Dedifferentiated amniotic fluid mesenchymal stem cell (primary cell): Measurements from ENCODE around the gene SLC2A5.
"Not testable (repeated sequence)": the region's sequence is repeated elsewhere in the genome, so short reads cannot be mapped to it uniquely, and the experiment has no call there.

Experiments used
- DNase-seq: peaks from one replicate; pipeline ENCODE4 v3.0.0-alpha.2; 2016; ENCODE audit errors: extremely low spot score

The SLC2A5 gene

DNA sequence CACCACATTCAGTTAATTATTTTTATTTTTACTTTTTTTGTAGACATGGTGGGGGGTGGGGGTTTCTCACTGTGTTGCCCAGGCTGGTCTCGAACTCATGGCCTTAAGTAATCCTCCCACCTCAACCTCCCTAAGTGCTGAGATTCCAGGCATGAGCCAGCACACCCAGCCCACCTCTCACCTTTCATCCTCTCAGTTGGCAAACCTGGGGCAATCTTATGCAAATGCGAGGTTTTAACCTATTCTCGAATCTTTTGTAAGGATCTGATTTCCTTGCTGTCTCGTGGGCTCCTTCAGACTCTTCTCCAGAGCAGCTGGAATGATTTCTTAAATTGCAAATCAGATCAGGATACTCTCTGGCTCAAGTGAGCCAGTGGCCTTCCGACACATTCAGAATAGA lies 36.1 kb downstream of the SLC2A5 start:
- DNase-seq, result no peak

DNA sequence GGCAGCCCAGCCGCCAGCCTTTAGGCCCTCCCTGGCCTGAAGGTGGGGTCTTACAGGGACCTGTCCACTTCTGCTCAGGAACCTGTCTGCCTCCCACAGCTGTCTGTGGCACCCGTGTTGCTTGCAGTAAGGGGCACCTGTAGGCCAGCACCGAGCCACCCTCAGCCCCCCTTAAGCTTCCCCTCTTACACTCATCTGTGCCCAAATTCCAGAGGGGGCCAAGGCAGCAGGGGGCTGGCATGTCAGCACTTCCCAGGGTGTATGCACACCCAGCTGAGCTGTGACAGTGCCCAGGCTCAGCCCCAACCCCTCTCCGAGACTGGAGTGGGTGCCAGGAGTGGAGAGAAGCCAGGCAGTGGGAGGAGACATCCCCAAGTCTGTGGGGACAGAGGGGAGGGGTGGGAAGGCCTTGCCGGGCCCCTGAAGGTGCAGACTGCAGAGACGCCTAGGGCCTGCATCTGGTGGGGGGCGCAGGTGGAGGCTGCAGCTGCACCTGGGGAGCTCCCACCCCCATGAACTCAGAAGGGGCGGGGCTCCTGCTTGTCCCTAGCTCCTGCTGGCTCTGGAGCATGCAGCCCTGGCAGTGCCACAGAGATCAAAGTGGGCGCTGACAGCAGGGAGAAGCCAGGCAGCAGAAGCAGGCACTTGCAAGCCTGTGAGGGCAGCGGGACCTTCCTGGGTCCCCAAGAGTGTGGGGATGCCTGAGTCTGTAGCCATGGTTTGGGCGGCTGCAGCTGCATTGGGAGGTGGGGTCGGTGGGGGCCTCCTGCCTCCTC lies 37.8 kb downstream of the SLC2A5 start:
- DNase-seq, result no peak

DNA sequence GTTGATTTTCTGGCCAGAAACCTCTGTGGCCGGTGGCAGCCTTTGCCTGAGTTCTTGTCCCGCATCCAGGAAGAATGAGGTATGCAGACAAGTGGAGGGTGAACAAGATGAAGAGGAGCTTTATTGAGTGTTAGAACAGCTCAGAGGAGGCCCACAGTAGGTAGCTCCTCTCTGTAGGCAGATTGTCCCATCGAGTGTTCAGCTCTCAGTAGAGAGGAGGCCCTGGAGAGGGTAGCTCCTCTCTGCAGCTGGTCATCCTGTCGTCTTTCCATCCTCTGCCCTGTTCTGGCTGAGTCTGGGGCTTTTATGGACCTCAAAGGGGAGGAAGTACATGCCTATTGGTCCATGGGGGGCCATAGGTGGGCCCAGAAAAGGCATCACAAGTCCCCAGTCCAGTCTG lies 38.4 kb downstream of the SLC2A5 start:
- not testable (repeated sequence) for DNase-seq

DNA sequence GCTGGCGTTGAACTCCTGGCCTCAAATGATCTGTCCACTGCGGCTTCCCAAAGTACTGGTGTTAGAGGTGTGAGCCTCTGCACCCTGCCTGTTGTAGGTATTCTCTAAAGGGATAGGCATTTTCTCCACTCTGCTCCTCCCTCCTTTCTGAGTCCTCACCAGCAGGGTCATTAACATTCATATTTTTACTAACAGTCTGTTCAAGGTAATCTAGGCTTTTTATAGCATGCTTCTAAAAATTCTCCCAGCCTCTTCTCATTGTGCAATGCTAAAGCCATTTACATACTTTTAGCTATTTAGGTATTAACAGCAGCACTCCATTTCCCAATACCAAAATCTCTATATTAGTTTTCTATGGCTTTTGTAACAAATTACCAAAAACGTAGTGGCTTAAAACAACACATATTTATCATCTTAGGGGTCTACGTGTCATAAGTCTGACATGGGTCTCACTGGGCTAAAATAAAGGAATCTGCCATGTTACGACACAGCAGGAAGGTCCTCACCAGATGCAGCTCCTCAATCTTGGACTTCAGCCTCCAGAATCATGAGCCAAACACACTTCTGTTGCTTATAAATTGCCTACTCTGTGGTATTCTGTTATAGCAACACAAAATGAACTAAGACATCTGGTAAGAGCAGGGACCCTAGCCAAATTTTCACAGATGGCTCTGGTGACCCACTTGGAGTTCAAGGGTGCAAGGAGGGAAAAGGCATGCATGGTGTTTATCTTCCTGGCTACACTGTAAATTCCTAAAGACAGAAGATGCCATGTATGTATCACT lies 40.3 kb downstream of the SLC2A5 start:
- DNase-seq, result no peak

DNA sequence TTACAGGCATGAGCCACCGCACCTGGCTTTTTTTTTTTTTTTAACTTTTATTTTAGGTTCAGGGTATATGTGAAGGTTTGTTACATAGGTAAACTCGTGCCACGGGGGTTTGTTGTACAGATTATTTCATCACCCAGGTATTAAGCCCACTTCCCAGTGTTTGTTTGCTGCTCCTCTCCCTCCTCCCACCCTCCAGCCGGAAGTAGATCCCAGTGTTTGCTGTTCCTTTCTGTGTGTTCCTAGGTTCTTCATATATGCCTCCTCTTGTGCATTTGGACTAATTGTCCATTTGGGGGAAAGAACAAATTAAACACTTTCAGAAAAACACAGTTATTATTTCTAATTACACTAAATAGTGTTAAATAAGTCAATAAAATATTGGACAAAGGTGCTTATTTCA lies 42.1 kb downstream of the SLC2A5 start:
- no peak for DNase-seq

DNA sequence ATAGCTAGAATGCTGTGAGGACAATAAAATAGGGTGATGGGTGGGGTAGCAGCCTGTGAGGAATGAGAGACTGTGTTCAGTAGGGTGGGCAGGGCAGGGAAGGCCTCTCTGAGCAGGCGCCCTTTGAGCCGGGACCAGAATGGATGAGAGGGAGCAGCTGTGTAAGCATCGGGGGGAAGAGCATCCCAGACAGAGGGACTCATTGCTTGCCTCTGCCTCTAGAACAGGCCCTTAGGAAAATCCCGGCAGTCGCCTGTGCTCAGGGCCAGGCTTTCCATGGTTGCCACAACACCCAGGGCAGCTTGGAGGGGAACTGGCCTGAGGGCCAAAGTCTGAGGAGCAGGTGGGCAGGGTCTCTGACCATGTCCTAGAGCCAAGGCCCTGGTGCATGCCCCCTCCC lies 44.0 kb downstream of the SLC2A5 start:
- DNase-seq, result no peak

DNA sequence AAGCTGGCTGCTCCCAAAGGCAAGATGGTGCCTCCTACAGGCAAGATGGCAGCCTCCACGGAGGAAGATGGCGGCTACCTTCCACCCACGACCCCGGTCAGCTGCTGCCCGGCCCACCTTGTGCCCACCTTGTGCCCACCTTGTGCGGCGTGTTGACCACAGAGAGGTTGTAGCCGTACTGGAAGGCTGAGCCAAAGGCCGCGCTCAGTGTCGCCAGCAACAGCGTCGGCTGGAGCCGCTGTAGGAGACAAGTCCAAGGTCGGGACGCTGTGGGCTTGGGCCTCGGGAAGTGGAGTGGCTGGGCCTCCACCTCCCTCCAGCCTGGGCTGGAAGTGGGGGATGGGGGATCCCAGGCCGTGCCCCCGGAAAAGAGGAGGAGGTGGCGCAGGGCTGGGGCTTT lies 44.6 kb downstream of the SLC2A5 start:
- DNase-seq, result no peak

DNA sequence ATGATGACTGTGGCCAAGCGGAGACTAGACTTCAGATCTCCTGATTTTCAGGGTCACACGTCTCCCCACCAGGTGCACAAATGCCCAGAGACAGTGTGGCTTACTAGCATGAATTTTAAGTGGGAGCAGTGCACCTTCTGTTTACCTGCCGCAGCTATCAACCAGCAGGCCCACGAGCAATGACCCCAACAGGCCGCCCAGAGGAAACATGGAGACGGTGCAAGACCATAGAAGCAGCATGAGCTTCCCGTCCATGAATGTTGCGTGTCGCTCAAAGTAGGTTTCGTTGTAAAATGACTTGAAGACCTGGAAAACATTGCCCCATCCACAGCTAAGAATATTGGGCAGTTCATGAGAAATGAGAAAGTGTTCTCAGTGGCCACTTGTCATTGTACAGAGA lies 46.7 kb downstream of the SLC2A5 start:
- DNase-seq, result no peak

DNA sequence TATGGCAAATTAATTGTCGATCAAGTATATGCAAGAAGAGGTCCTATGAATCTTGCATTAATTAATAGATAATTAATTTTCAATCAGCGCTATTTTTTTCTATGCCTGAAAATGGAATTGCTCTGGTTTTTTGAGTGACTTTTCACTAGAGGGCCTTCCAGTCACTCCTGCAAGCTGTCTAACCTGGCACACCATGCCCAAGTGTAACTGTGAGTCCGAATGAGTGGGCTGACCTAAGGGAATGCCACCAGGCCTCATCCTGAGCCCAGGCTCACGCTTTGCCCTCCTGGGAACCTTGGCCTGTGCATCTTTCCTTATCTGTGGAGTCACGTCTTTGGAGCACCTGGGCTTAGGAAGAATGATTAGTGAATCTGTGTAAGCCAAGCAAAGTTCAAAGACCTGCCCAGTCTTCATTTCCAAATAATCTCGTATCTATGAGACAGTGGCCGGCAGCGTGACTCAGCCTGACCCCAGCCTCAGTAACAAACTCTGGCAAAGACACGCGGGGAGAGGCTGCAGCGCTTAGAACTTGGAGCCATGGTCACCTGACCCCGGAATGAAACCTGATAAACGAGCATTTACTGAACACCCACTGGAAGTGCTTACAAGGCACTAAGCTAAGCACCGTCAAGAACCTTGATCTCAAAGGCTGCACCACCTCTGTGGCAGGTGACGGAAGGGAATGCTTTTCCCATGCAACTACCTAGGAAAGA lies 47.3 kb downstream of the SLC2A5 start:
- not testable (repeated sequence) for DNase-seq

DNA sequence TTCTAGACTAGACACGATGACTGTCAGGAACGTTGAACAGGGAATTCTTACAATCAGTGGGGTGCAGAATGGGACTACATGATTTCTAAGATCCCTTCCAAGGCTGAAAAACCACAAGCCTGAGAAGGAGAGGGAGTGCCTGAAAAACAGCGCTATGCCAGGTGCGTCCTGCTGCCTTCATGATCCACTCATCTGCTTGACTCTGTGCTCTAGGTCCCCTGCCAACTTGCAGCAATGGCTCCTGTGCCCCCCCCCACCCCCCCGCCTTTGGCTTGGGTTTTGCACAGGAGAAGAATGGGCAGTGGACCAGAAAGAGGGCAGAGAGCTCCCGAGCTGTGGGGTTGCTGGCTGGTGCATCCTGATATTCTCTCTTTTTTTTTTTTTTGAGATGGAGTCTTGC lies 49.1 kb downstream of the SLC2A5 start:
- no peak for DNase-seq

DNA sequence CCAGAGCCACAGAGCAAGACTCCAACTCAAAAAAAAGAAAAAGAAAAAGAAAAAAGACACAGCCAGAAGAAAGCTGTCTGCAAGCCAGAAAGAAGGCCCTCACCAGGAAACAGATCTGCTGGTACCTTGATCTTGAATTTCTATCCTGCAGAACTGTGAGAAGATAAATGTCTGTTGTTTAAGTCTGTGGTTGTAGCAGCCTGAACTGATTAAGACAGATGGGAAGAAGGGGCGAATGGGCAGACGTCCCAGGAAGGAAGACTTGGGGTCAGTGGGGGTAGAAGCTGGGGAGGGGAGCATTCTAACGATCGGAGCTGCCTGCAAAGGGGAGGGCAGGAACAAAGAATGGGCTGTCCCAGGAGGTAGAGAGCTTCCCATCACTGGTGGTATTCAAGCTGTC lies 49.5 kb downstream of the SLC2A5 start:
- no peak for DNase-seq

DNA sequence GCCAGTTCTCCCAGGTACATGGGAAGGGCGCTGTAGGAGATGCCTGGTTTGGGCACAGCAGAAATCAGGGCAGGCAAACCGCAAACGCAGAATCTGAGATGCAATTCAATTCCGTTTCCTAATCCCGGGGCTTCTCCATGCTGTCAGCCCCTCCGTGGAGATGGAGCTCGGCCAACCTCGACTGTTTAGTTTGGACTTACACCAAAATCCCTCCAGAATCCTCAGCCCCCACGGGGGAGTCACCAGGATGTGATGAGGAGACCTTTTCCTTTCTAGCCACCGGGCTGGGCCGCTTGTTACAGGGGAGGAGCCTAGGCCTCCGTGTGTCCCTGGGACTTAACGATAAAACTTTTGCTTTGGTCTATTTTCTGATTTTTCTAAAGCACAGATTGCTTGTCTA lies 51.1 kb downstream of the SLC2A5 start:
- DNase-seq, result no peak

DNA sequence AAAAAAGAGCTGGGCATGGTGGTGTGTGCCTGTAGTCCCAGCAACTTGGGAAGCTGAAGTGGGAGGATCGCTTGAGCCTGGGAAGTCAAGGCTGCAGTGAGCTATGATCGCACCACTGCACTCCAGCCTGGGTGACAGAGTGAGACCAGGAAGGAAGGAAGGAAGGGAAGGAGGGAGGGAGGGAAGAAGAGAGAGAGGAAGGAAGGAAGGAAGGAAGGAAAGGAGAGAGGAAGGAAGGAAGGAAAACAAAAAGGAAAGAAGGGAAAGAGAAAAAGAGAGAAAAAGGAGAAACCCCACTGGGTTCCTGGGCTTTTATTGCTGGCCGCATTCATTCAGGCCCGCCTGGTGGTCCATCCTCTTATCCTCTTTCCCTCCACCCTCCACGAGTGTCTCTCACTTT lies 53.0 kb downstream of the SLC2A5 start:
- no peak for DNase-seq

DNA sequence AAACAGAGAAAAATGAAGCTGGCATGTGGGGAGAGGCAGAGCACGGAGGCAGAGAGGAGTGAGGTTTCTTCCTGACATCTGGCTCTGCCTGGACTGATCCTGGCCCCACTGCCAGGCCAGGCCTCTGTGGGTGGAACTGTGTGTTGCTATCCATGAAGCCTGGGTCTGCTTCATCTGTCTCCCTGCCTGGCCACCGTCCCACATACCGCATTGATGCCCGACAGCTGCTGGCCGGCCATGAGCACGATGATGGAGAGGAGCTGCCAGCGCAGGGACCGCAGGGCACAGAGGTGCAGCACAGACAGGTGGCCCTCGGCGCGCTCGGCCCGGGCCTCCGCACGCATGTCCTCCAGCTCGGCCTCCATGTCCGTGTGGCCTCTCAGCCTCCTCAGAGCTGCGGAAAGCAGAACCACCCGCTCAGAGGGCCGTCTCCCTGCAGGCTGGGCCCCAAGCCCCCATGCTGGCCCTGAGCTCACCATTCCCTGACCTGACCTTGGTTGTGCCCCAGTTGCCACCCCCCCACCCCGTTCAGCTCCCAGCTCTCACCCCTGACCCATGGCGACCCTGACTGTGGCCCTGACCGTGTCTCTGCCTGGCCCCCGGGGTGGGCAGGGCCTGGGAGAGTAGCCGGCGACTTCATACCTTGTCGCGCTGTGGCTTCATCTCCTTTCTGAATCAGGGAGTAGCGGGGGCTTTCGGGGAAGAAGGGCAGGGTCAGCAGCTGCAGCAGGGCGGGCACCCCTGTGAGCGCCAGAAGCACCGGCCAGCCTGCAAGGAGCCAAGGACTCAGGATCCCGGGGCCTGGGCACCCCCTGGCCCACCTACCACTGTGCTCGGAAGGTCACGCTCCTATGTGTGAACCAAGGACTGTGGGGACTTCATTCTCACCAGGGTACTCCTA lies 54.7 kb downstream of the SLC2A5 start:
- no peak for DNase-seq

DNA sequence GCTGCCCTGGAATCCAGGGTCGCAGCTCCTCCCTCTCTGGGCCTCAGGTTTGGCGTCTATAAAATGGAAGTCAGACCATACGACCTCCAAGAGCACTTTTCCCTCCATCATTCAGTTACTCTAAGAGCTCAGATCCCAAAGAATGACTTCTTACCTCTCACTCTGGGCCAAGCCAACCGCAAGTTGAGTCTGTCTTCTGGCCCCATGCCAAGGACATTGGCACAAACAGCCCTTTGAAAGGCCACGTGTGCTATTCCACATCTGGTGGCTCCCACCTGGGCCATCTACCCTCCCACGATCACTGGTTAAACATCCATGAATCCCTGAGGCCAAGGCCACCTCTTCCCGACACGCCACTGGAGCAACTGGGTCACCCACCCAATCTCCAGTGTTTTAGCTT lies 55.6 kb downstream of the SLC2A5 start:
- DNase-seq, result no peak

DNA sequence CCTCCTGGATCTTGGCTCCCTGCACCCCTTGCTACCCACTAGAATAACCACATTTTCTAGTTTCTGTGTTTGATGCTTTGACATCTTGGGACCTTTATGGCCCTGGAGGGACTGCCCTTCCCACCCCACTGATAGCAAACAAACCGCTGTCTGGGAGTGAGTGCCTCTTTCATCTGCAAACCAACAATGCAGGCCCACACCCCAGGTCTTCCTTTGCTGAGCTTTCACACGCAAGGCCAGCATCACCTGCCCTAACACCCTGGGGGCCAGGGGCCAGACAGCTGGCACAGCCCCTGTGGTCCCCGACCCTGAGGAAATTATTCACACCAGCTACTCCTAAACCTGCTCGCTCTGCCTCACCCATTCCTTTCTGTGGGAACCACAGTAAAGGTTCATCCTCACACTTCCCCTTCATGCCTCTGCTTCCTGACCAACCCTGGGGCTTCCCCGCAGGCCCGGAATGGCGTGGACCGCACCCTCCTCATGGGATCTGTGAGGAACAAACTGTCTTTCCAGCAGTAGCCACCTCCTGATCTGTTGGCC lies 58.6 kb downstream of the SLC2A5 start:
- DNase-seq, result no peak

DNA sequence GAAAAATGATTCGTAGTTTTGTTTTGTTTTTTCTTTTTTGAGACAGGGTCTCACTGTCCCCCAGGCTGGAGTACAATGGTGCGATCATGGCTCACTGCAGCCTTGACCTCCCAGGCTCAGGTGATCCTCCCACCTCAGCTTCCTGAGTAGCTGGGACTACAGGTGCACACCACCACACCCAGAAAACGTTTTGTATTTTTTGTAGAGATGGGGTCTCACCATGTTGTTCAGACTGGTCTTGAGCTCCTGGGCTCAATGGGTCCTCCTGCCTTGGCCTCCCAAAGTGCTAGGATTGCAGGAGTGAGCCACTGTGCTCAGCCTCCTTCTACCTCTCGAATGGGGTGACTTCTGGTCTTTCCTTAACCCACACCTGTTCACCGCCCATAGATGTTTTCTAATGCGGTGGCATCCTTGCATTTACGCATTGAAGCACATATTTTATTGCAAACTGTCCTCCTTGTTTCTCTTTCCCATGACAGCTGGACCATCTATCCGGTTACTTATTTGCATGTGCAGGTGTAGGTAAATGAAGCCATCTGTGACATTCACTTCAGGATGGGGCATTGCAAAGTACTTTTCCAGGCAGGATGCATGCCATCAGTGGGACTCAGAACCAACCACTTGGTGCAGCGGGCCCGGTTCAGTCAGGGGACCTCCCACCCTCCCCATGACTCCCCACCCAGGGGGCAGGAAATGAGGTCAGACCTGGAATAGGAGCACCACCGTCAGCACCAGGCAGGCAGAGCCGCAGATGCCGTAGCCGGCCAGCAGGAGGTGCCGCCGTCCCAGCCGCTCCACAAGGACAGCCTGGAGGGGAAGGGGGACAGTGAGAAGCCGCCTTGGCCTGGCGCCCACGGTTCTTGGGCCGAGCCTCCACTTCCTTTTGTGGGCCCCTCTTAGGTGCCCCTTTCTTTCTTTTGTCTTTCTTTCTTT lies 59.7 kb downstream of the SLC2A5 start:
- no peak for DNase-seq

DNA sequence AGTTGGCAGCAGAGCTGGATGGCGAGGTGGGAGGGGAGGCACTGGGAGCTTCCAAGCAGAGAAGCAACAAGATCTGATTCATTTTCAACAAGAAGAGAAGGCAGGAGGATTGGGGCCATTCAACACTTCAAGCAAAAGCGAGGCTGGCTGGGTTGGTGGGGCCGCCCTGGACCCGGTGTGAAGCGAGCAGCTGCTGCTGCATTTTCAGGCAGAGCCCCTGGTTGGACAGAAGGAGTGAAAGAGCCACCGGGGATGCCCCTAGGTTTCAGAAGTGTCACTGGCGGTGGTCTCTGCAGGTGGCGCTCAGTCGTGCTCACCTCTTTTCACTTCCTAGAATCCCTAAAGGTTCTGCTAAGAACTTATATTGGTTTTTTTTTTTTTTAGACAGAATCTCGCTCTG lies 61.2 kb downstream of the SLC2A5 start:
- DNase-seq, result no peak

DNA sequence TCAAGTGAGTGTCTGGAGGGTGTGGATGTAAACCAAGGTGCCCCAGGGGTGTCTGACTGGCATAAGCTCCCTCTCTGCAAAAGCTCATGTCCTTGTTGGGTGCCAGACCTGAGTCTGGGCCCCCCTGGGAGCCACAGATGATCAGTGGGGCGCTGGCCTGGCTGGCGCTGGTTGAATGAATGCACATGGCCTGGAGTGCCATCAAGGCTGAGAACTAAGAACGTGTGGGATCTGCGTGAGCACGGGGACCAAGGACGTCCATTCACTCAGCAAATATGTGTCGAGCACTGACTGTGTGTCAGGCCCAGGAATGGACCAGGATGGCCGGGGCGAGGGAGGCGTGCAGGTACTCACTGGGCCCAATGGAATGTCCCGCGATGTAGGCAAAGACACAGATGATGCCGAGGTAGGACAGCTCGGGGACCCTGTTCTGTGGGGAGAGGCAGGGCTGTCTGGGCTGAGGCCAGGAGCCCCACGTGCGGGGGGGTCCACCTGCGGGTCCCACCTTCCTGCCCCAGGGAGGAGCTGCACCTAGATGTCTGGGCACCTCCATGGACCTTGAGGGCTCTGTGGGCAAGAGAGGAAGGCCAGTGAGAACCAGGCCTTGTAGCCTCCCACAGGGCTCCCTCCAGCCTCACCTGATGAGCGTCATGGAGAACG lies 62.3 kb downstream of the SLC2A5 start:
- DNase-seq, result no peak

DNA sequence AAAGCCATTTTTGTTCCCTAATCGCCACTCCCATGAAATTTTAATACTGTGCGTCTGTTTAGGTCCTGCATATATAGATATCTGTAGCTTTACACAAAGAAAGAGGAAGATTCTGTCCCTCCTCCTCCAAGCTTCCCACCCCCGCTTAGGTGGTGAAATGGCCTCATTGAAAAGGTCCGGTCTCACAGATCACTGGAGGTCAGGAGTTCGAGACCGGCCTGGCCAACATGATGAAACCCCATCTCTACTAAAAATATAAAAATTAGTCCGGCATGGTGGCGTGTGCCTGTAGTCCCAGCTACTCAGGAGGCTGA lies 64.1 kb downstream of the SLC2A5 start:
- DNase-seq, result no peak
